GM21786 (cell line): ENCODE data around the gene MPIG6B.

Experiments used
- ATAC-seq: cut with Tn5 transposase; IDR thresholded peaks from one replicate; pipeline ENCODE4 v1.9.1; 2021; ENCODE audit not compliant: unreplicated experiment

Gene MPIG6B

GRCh38 chr6:31765559-31765909 is 42.4 kb downstream of the MPIG6B start:
- ATAC-seq: no peak

- no peak for ATAC-seq
Observed at GRCh38 chr6:31765910-31766794, 43.0 kb downstream of the MPIG6B start.

- no peak for ATAC-seq
Observed at GRCh38 chr6:31767096-31767645, 44.0 kb downstream of the MPIG6B start.

GRCh38 chr6:31768363-31769257 is 45.4 kb downstream of the MPIG6B start:
- ATAC-seq: no peak

GRCh38 chr6:31769684-31770371 is 46.7 kb downstream of the MPIG6B start:
- ATAC-seq: no peak

- no peak for ATAC-seq
Observed at GRCh38 chr6:31770860-31771259, 47.7 kb downstream of the MPIG6B start.

- no peak for ATAC-seq
Observed at GRCh38 chr6:31771992-31772358, 48.8 kb downstream of the MPIG6B start.

- ATAC-seq: no peak
Observed at GRCh38 chr6:31775184-31775583, 52.0 kb downstream of the MPIG6B start.

GRCh38 chr6:31775633-31776484 is 52.7 kb downstream of the MPIG6B start:
- no peak for ATAC-seq
